8988T (cell line): Measurements from ENCODE around the gene FGD5.
"Not testable (repeated sequence)": the region's sequence is repeated elsewhere in the genome, so short reads cannot be mapped to it uniquely, and the experiment has no call there.

Experiments used
- DNase-seq: peaks from one replicate; pipeline ENCODE4 v3.0.0; 2011

The FGD5 gene

GRCh38 chr3:14806641-14807263 lies 12.0 kb upstream of the FGD5 start:
- DNase-seq = no peak

GRCh38 chr3:14808025-14808424 lies 10.7 kb upstream of the FGD5 start:
- no peak for DNase-seq

GRCh38 chr3:14808502-14809266 lies 10.1 kb upstream of the FGD5 start:
- DNase-seq = no peak

- DNase-seq = not testable (repeated sequence)
These were observed 9.2 kb upstream of the FGD5 start for GRCh38 chr3:14809611-14810010.

- DNase-seq = no peak
These were observed 8.5 kb upstream of the FGD5 start for GRCh38 chr3:14810070-14810791.

- no peak for DNase-seq
These were observed 7.7 kb upstream of the FGD5 start for GRCh38 chr3:14810801-14811661.

GRCh38 chr3:14811684-14812083 lies 7.1 kb upstream of the FGD5 start:
- no peak for DNase-seq

GRCh38 chr3:14812196-14812790 lies 6.5 kb upstream of the FGD5 start:
- no peak for DNase-seq

- DNase-seq = no peak
These were observed 4.3 kb upstream of the FGD5 start for GRCh38 chr3:14814411-14814871.

- DNase-seq = no peak
These were observed 2.4 kb upstream of the FGD5 start for GRCh38 chr3:14816359-14816758.

GRCh38 chr3:14819671-14820070 lies 909 bp downstream of the FGD5 start:
- DNase-seq = no peak

GRCh38 chr3:14820156-14820555 lies 1.4 kb downstream of the FGD5 start:
- DNase-seq = no peak

GRCh38 chr3:14821151-14821550 lies 2.4 kb downstream of the FGD5 start:
- no peak for DNase-seq

GRCh38 chr3:14822134-14822533 lies 3.4 kb downstream of the FGD5 start:
- no peak for DNase-seq

- no peak for DNase-seq
These were observed 4.1 kb downstream of the FGD5 start for GRCh38 chr3:14822670-14823390.

- DNase-seq = no peak
These were observed 4.6 kb downstream of the FGD5 start for GRCh38 chr3:14823393-14823792.

GRCh38 chr3:14823910-14824629 lies 5.3 kb downstream of the FGD5 start:
- DNase-seq = no peak

- no peak for DNase-seq
These were observed 5.9 kb downstream of the FGD5 start for GRCh38 chr3:14824646-14825045.

- DNase-seq = no peak
These were observed 7.3 kb downstream of the FGD5 start for GRCh38 chr3:14826069-14826468.

GRCh38 chr3:14827776-14828175 lies 9.0 kb downstream of the FGD5 start:
- DNase-seq = no peak

- no peak for DNase-seq
These were observed 11.0 kb downstream of the FGD5 start for GRCh38 chr3:14829811-14830210.
